Measurements from ENCODE around the gene RAB3IL1. TPM values are rescaled to one million over a fixed set of nuclear protein-coding genes. Genes with fewer than 3 reads are reported as not detected.

Gene RAB3IL1
- total RNA-seq, 2 donors from 2014 or later: 5.4 to 11.5 TPM

DNA sequence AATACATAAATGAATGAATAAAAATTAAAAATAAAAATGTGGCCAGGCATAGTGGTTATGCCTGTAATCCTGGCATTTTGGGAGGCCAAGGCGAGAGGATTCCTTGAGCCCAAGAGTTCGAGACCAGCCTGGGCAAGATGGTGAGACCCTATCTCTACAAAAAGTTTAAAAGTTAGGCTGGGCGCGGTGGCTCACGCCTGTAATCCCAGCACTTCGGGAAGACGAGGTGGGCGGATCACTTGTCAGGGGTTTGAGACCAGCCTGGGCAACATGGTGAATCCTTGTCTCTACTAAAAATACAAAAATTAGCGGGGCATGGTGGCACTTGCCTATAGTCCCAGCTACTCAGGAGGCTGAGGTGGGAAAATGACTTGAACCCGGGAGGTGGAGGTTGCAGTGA lies 23.1 kb upstream of the RAB3IL1 start:
- no peak for DNase-seq

DNA sequence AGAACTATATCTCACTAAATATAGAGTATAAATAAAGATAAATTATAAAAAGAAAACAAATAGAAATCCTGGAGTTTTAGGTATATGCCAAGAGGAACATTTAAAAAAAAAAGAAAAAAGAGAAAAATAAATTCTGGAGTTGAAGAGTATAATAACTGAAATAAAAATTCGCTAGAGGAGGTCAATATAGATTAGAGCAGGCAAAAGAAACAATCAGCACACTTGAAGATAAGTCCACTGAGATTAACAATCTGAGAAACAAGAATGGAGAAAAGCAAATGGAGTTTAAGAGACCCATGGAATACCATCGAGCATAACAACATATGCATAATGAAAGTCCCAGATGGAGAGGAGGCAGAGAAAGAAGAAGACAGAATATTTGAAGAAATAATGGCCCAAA lies 18.5 kb upstream of the RAB3IL1 start:
- no peak overlapping the region for H3K27ac ChIP-seq
- H3K9me3 ChIP-seq: no peaks in the 10 kb centered on the region
- DNase-seq (no peak), ATAC-seq (no peak)
- H3K4me1 ChIP-seq: no peaks in the 10 kb centered on the region
- TF ChIP-seq, protein P1, sequence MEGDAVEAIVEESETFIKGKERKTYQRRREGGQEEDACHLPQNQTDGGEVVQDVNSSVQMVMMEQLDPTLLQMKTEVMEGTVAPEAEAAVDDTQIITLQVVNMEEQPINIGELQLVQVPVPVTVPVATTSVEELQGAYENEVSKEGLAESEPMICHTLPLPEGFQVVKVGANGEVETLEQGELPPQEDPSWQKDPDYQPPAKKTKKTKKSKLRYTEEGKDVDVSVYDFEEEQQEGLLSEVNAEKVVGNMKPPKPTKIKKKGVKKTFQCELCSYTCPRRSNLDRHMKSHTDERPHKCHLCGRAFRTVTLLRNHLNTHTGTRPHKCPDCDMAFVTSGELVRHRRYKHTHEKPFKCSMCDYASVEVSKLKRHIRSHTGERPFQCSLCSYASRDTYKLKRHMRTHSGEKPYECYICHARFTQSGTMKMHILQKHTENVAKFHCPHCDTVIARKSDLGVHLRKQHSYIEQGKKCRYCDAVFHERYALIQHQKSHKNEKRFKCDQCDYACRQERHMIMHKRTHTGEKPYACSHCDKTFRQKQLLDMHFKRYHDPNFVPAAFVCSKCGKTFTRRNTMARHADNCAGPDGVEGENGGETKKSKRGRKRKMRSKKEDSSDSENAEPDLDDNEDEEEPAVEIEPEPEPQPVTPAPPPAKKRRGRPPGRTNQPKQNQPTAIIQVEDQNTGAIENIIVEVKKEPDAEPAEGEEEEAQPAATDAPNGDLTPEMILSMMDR (IDR thresholded peaks at IDR 0.05): no peak
- no peak for TF ChIP-seq POLR2A (IDR thresholded peaks at IDR 0.05)
- no peaks in the 10 kb centered on the region for H3K27me3 ChIP-seq
- H3K4me3 ChIP-seq: no peak overlapping the region
- WGBS, 2 donors: 71 to 80% methylated on average over 2 of the region's 2 CpGs
- no peaks in the 10 kb centered on the region for H3K36me3 ChIP-seq (replicated peaks in 1 of 2; ENCODE audit: insufficient read depth in 1 of 2, low read depth in 2 of 2)
- intact Hi-C loops (cut with DNase I): no loop called here

More for the DNA sequence above, 23.1 kb upstream of the RAB3IL1 start:
- no peak overlapping the region for H3K27ac ChIP-seq
- intact Hi-C loops (cut with DNase I): no loop called here
- 87 to 89% methylated on average over 10 of the region's 10 CpGs for WGBS, 2 donors
- TF ChIP-seq, protein P1 (IDR thresholded peaks at IDR 0.05): no peak
- H3K27me3 ChIP-seq: no peaks in the 10 kb centered on the region
- no peaks in the 10 kb centered on the region for H3K36me3 ChIP-seq (replicated peaks in 1 of 2; ENCODE audit: insufficient read depth in 1 of 2, low read depth in 2 of 2)
- no peak for ATAC-seq
- no peak overlapping the region for H3K4me3 ChIP-seq
- H3K4me1 ChIP-seq: no peaks in the 10 kb centered on the region
- no peaks in the 10 kb centered on the region for H3K9me3 ChIP-seq

DNA sequence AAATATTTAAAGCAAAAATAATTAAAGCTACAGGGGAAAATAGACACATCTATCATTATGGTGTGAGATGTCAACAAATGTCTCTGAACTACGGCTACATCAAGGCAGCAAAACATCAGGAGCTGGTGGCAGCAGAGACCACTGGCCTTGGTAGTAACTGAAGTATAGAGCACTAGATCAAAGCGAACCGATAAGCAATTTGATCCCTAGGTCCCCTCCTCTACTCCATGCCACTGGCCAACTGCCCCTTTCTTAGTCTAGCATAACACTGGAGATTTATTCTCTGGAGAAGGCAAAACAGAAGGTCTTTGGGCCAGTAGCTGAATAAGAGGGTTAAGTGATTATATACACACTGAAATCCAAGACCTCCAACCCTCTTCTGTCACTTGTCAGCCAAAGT lies 13.6 kb upstream of the RAB3IL1 start:
- no peak for TF ChIP-seq POLR2A (IDR thresholded peaks at IDR 0.05)
- TF ChIP-seq, protein P1 (IDR thresholded peaks at IDR 0.05): no peak
- intact Hi-C loops (cut with DNase I): no loop called here
- H3K36me3 ChIP-seq (replicated peaks in 1 of 2; ENCODE audit: insufficient read depth in 1 of 2, low read depth in 2 of 2): no peaks in the 10 kb centered on the region
- ATAC-seq (no peak), DNase-seq (no peak)
- no peaks in the 10 kb centered on the region for H3K27me3 ChIP-seq
- H3K9me3 ChIP-seq: no peaks in the 10 kb centered on the region
- H3K4me3 ChIP-seq: no peak overlapping the region
- WGBS, 2 donors: 85 to 92% methylated on average over 3 of the region's 3 CpGs
- no peak overlapping the region for H3K27ac ChIP-seq
- no peaks in the 10 kb centered on the region for H3K4me1 ChIP-seq

DNA sequence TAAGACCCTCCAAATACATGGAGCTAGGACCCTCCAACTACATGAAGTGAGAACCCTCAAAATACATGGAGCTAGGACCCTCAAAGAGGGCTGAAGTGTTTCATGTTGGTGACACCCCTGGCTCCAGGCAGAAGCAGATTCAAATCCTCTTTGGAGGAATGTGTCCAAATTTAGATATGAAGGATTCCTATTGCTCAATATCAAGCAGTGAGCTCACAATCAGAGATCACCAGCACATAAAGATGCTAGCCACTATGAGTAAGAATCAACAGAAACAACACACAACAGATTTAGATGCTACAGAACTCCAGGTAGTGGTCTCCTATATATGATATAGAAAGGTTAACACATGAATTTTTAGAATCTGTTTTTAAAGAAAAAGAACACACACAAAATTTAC lies 11.2 kb upstream of the RAB3IL1 start:
- no peak for DNase-seq
- TF ChIP-seq, protein P1 (IDR thresholded peaks at IDR 0.05): no peak
- no peak for TF ChIP-seq POLR2A (IDR thresholded peaks at IDR 0.05)
- Histone ChIP-seq H3K4me1 (peaks cover 3% of the 10 kb centered on the region), H3K27ac (no peak overlapping the region), H3K27me3 (no peaks in the 10 kb centered on the region), H3K36me3 (replicated peaks in 1 of 2; ENCODE audit: insufficient read depth in 1 of 2, low read depth in 2 of 2) (no peaks in the 10 kb centered on the region), H3K4me3 (no peak overlapping the region), H3K9me3 (no peaks in the 10 kb centered on the region)
- ATAC-seq: no peak
- intact Hi-C loops (cut with DNase I): no loop called here

GRCh38 chr11:61927501-61927900 lies 10.1 kb upstream of the RAB3IL1 start:
- 88 to 100% methylated on average over 1 of the region's 1 CpG for whole genome bisulfite sequencing, 2 donors
- no peak overlapping the region for H3K27ac ChIP-seq
- TF ChIP-seq, protein P1 (IDR thresholded peaks at IDR 0.05): no peak
- TF ChIP-seq POLR2A (IDR thresholded peaks at IDR 0.05): no peak
- H3K4me1 ChIP-seq: peaks cover 13% of the 10 kb centered on the region
- DNase-seq (no peak), ATAC-seq (no peak)
- no peak overlapping the region for H3K4me3 ChIP-seq
- H3K36me3 ChIP-seq (replicated peaks in 1 of 2; ENCODE audit: insufficient read depth in 1 of 2, low read depth in 2 of 2): no peaks in the 10 kb centered on the region
- intact Hi-C loops (cut with DNase I): no loop called here
- no peaks in the 10 kb centered on the region for H3K9me3 ChIP-seq
- no peaks in the 10 kb centered on the region for H3K27me3 ChIP-seq

Data from body of pancreas (tissue), 4 donors.